ENCODE data around the gene GC. TPM values are rescaled to one million over a fixed set of nuclear protein-coding genes. Genes with fewer than 3 reads are reported as not detected.

The GC gene
- total and polyA plus RNA-seq, 2 of the 8 experiments (the other 6 are each of a cell fraction or from before 2014, with no cell fraction given) = 0.09 to 0.34 TPM

GRCh38 chr4:71749008-71749594, 34.8 kb downstream of the GC start:
- H3K4me2 ChIP-seq (ENCODE audit: insufficient read depth in 1 of 2, low read depth in 2 of 2, low read length in 2 of 2) = no peak overlapping the region
- H3K4me3 ChIP-seq (ENCODE audit: extremely low read depth in 1 of 4, insufficient read depth in 2 of 4, low read depth in 3 of 4, low read length in 4 of 4) = no peak overlapping the region
- H3K23ac ChIP-seq (ENCODE audit: insufficient read length) = no peak overlapping the region
- H3K79me1 ChIP-seq (ENCODE audit: low read depth, low read length) = no peaks in the 10 kb centered on the region
- peaks cover 0 to 9% (median 2%) of the 10 kb centered on the region in 4 experiments; a peak in 3 of 7 replicates for H3K4me1 ChIP-seq (replicated peaks in 1 of 4; ENCODE audit: control insufficient read depth in 3 of 4, insufficient read depth in 4 of 4, low read length in 3 of 4)
- no peaks in the 10 kb centered on the region for H3K23me2 ChIP-seq (ENCODE audit: low read depth, low read length)
- H3K27ac ChIP-seq (ENCODE audit: low read depth, low read length) = no peak overlapping the region
- TF ChIP-seq CTCF (IDR thresholded peaks at IDR 0.05; ENCODE audit: control extremely low read depth in 1 of 3, insufficient read depth in 1 of 3, low read depth in 1 of 3, low read length in 3 of 3) (no peak), KDM4A (IDR thresholded peaks at IDR 0.05; ENCODE audit: low read depth, low read length, severe bottlenecking) (no peak), CREB1 (IDR thresholded peaks at IDR 0.05) (no peak), HDAC6 (IDR thresholded peaks at IDR 0.05; ENCODE audit: low read depth, low read length) (no peak)
- no peaks in the 10 kb centered on the region for H3K9me3 ChIP-seq (ENCODE audit: insufficient read depth in 2 of 2, low read depth in 1 of 2, low read length in 1 of 2)
- FAIRE-seq (no peak), DNase-seq (ENCODE audit: low read depth in 1 of 2, low spot score in 2 of 2) (no peak)
- no peak overlapping the region for H2BK5ac ChIP-seq (ENCODE audit: low read depth, low read length)
- CTCF ChIA-PET (ENCODE audit: partially characterized antibody) = interaction anchor here (0.6 kb wide), 1 partner anchor 721 kb away, joined by 3 read pairs; no protein-coding TSS in a partner anchor
- H3K4ac ChIP-seq (replicated peaks; ENCODE audit: insufficient read length, low read depth, low read length) = no peak overlapping the region
- no peak overlapping the region for H4K8ac ChIP-seq (ENCODE audit: extremely low read depth, insufficient read depth, low read length)
- no peak overlapping the region for H2BK15ac ChIP-seq (ENCODE audit: low read length)
- no peak overlapping the region for H2BK12ac ChIP-seq (ENCODE audit: low read depth, low read length)
- POLR2A ChIA-PET (ENCODE audit: partially characterized antibody) = no interaction called here
- H2BK120ac ChIP-seq (replicated peaks; ENCODE audit: low read depth, low read length) = no peak overlapping the region
- no peaks in the 10 kb centered on the region for H3K79me2 ChIP-seq (ENCODE audit: control insufficient read depth in 1 of 2, insufficient read depth in 2 of 2, low read length in 2 of 2)
- no peak overlapping the region; the same call in 1 of the 2 replicates for H2BK20ac ChIP-seq (ENCODE audit: low read length)
- no peak overlapping the region for H4K91ac ChIP-seq (replicated peaks; ENCODE audit: insufficient read length, low read length)
- H3K36me3 ChIP-seq (ENCODE audit: control insufficient read depth in 2 of 4, insufficient read depth in 4 of 4, low read length in 3 of 4) = no peaks in the 10 kb centered on the region
- H4K20me1 ChIP-seq (replicated peaks in 1 of 2; ENCODE audit: control insufficient read depth in 1 of 2, insufficient read depth in 2 of 2, low read length in 2 of 2) = no peaks in the 10 kb centered on the region
- no peaks in the 10 kb centered on the region for H3K27me3 ChIP-seq (replicated peaks in 1 of 4; ENCODE audit: control insufficient read depth in 3 of 4, extremely low read depth in 1 of 4, insufficient read depth in 3 of 4, low read length in 3 of 4)
- no peak overlapping the region for H4K5ac ChIP-seq (ENCODE audit: insufficient read length, low read depth, low read length)
- no peak overlapping the region for H3K18ac ChIP-seq (ENCODE audit: extremely low read depth, low read length)
- H2AFZ ChIP-seq (ENCODE audit: low read length) = no peak overlapping the region
- no peak overlapping the region for H3K9ac ChIP-seq (replicated peaks in 1 of 4; ENCODE audit: extremely low read depth in 1 of 4, low read depth in 3 of 4, low read length in 3 of 4)
- 95% methylated on average over 4 of the region's 4 CpGs; no CpG with 5 or more reads in 1 of the 2 experiments for WGBS, 2 experiments (ENCODE audit: extremely low coverage in 1 of 2, insufficient coverage in 1 of 2, insufficient read length in 1 of 2, insufficient replicate concordance in 2 of 2, low coverage in 1 of 2, low lambda C conversion rate in 2 of 2, missing lambda C conversion rate in 1 of 2)
- H3K14ac ChIP-seq (ENCODE audit: insufficient read length) = no peak overlapping the region
- H2AK5ac ChIP-seq (ENCODE audit: low read depth, low read length) = no peak overlapping the region
- no peak overlapping the region for H3K56ac ChIP-seq (replicated peaks; ENCODE audit: insufficient read length, low read depth, low read length)

Data from H1 (cell line).